Colonic mucosa (tissue), 4 donors: ENCODE results near the gene HRH3. TPM values are rescaled to one million over a fixed set of nuclear protein-coding genes. Genes with fewer than 3 reads are reported as not detected.

Experiments used
- DNase-seq: peaks from one replicate; pipeline ENCODE4 v3.0.0-alpha.2; 2020
- H3K27ac ChIP-seq: fragments of 200-600 bp; one replicate; pipeline ENCODE4 v1.8.0; 2021
- H3K27me3 ChIP-seq: fragments of 200-600 bp; one replicate; pipeline ENCODE4 v1.8.0; 2021
- H3K36me3 ChIP-seq: fragments of 200-600 bp; one replicate; pipeline ENCODE4 v1.8.0; 2021
- H3K4me1 ChIP-seq: fragments of 200-600 bp; one replicate; pipeline ENCODE4 v1.8.0; 2021; ENCODE audit warnings: mild to moderate bottlenecking
- H3K4me3 ChIP-seq: fragments of 200-600 bp; one replicate; pipeline ENCODE4 v1.8.0; 2021
- H3K9ac ChIP-seq, 2 donors: one replicate each; pipeline ENCODE4 v1.7.0; 2013; ENCODE audit warnings: control low read depth in 2 of 2, low read depth in 2 of 2, low read length in 2 of 2
- H3K9me3 ChIP-seq: fragments of 200-600 bp; one replicate; pipeline ENCODE4 v1.8.0; 2021
- CTCF ChIP-seq: fragments of 200-600 bp; IDR thresholded peaks from one replicate; pipeline ENCODE4 v1.8.0; 2022; ENCODE audit warnings: antibody characterized with exemption, mild to moderate bottlenecking
- intact Hi-C: fragments of 100-400 bp; cut with DNase I; formaldehyde crosslinking; loops from one replicate; pipeline ENCODE4 v1.14.1; 2022
- total RNA-seq, 2 donors: library from RNA; stranded (reverse); fragmentation: NEBNext Ultra II Directional in 1 of 2; extraction: Animal tissue kit (Norgen Biotek cat#: 25700) in 1 of 2; gene quantifications; one replicate each; pipeline ENCODE4 v1.2.1, GENCODE V29; 2021
- donor health status: healthy.
- donor health status: DM: no; HTN: no; CAD: no.
- donor health status: DM: no; HTN: no; CAD: no.

The HRH3 gene
- total RNA-seq, 2 donors from 2014 or later: not detected

- H3K36me3 ChIP-seq: no peaks in the 10 kb centered on the region
- peak overlapping the region; percentile 74 to 92 for H3K9ac ChIP-seq
- peak; percentile 40 for DNase-seq
- peak overlapping the region; percentile 71 for H3K4me3 ChIP-seq
- no peaks in the 10 kb centered on the region for H3K9me3 ChIP-seq
- intact Hi-C loops: no loop called here
- peaks cover 23% of the 10 kb centered on the region for H3K4me1 ChIP-seq
- no peak for TF ChIP-seq CTCF
- no peaks in the 10 kb centered on the region for H3K27me3 ChIP-seq
- peak overlapping the region; percentile 80 for H3K27ac ChIP-seq
These were observed 19.3 kb upstream of the HRH3 start for GRCh38 chr20:62239278-62239879.

GRCh38 chr20:62238569-62239277 lies 18.6 kb upstream of the HRH3 start:
- Histone ChIP-seq H3K27ac (peak overlapping the region; percentile 80), H3K36me3 (no peaks in the 10 kb centered on the region), H3K9me3 (no peaks in the 10 kb centered on the region), H3K4me3 (peak overlapping the region; percentile 71), H3K9ac (peak overlapping the region; percentile 74 to 92), H3K27me3 (no peaks in the 10 kb centered on the region), H3K4me1 (peaks cover 23% of the 10 kb centered on the region)
- intact Hi-C loops: no loop called here
- TF ChIP-seq CTCF: no peak
- DNase-seq: peak; percentile 62

GRCh38 chr20:62237801-62238568 lies 17.9 kb upstream of the HRH3 start, which contains the start of gene OSBPL2:
OSBPL2 (plus strand) TSS chr20:62238521; CDS start chr20:62256185, 17,664 bp downstream.
- Histone ChIP-seq H3K27me3 (no peaks in the 10 kb centered on the region), H3K4me3 (peak within 1 kb of the TSS; percentile 71), H3K9ac (peak within 1 kb of the TSS; percentile 74 to 92), H3K9me3 (no peaks in the 10 kb centered on the region), H3K4me1 (peaks cover 23% of the 10 kb centered on the region), H3K27ac (peak within 1 kb of the TSS; percentile 80), H3K36me3 (no peaks in the 10 kb centered on the region)
- intact Hi-C loops: no loop called here
- TF ChIP-seq CTCF: no peak
- DNase-seq: peak; percentile 100

- H3K27me3 ChIP-seq: no peaks in the 10 kb centered on the region
- peak overlapping the region; percentile 30 for H3K4me3 ChIP-seq
- DNase-seq: no peak
- no peak overlapping the region for H3K27ac ChIP-seq
- peak overlapping the region in 1 of 2 donors; percentile 71 for H3K9ac ChIP-seq
- H3K36me3 ChIP-seq: no peaks in the 10 kb centered on the region
- H3K9me3 ChIP-seq: no peaks in the 10 kb centered on the region
- no peak for TF ChIP-seq CTCF
- intact Hi-C loops: no loop called here
- peaks cover 22% of the 10 kb centered on the region for H3K4me1 ChIP-seq
These were observed 17.4 kb upstream of the HRH3 start for GRCh38 chr20:62237514-62237800.

GRCh38 chr20:62236766-62237513 lies 16.9 kb upstream of the HRH3 start:
- no peaks in the 10 kb centered on the region for H3K9me3 ChIP-seq
- no peaks in the 10 kb centered on the region for H3K36me3 ChIP-seq
- H3K27me3 ChIP-seq: no peaks in the 10 kb centered on the region
- H3K27ac ChIP-seq: no peak overlapping the region
- peaks cover 17% of the 10 kb centered on the region for H3K4me1 ChIP-seq
- no peak for TF ChIP-seq CTCF
- intact Hi-C loops: no loop called here
- DNase-seq: no peak
- H3K9ac ChIP-seq: no peak overlapping the region
- H3K4me3 ChIP-seq: no peak overlapping the region
